ENCODE measurements around the gene HOXB8. TPM values are rescaled to one million over a fixed set of nuclear protein-coding genes. Genes with fewer than 3 reads are reported as not detected.

Gene HOXB8
- polyA plus RNA-seq, 1 donor from 2014 or later: not detected

DNA sequence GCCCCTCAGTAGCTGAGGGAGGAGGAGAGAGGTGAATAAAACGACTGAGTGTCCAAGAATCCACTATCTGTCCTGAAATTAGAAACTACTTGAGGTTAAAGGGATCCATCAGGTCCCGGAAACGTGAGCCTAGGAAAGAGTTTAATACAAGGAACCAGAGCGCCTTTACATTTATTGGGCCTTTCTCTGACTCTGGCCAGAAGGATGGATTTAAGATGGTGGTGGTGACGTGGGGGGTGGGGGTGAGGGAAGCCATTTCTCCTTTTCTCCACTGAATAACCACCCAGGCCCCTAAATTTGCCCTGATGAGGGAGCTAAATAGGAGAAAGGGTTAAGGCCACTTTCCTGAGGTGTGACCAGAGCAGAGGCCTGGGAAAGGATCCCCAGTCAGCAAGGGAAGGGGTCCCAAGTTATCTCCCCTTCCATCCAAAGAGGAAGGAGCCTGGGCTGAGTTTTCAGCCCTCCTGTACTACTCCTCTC, 12.1 kb upstream of the HOXB8 start:
- Histone ChIP-seq H3K27ac (ENCODE audit: low read length) (no peak overlapping the region), H3K27me3 (ENCODE audit: insufficient read depth, low read depth, low read length) (peaks cover 100% of the 10 kb centered on the region), H3F3A (ENCODE audit: insufficient read depth, low read length, poor library complexity, severe bottlenecking) (no peaks in the 10 kb centered on the region), H3K4me2 (ENCODE audit: low read length) (no peak overlapping the region), H2AFZ (ENCODE audit: low read depth, low read length) (no peak overlapping the region), H3K4me3 (ENCODE audit: low read length) (no peak overlapping the region), H3K9me2 (ENCODE audit: insufficient read depth, low read length) (no peaks in the 10 kb centered on the region), H3K9ac (ENCODE audit: low read length) (no peak overlapping the region), H4K20me1 (ENCODE audit: insufficient read depth) (no peaks in the 10 kb centered on the region), H3K79me2 (replicated peaks; ENCODE audit: insufficient read depth, low read length) (no peaks in the 10 kb centered on the region), H3K9me3 (ENCODE audit: low read length) (peaks cover 4% of the 10 kb centered on the region), H3K36me3 (ENCODE audit: insufficient read depth, low read length) (no peaks in the 10 kb centered on the region)
- TF ChIP-seq EP300 (conservative IDR thresholded peaks at IDR 0.05; ENCODE audit: poor library complexity, severe bottlenecking) (no peak), TAF1 (IDR thresholded peaks at IDR 0.05; ENCODE audit: low read depth) (no peak), SMC3 (conservative IDR thresholded peaks at IDR 0.05; ENCODE audit: poor library complexity) (no peak), MXI1 (conservative IDR thresholded peaks at IDR 0.05; ENCODE audit: poor library complexity, severe bottlenecking) (no peak), EZH2 (IDR thresholded peaks at IDR 0.05; ENCODE audit: borderline replicate concordance, insufficient read depth, low read length, poor library complexity, severe bottlenecking) (no peak), POLR2AphosphoS5 (IDR thresholded peaks at IDR 0.05) (no peak), RAD21 (conservative IDR thresholded peaks at IDR 0.05) (no peak)
- TF ChIP-seq, protein P1, sequence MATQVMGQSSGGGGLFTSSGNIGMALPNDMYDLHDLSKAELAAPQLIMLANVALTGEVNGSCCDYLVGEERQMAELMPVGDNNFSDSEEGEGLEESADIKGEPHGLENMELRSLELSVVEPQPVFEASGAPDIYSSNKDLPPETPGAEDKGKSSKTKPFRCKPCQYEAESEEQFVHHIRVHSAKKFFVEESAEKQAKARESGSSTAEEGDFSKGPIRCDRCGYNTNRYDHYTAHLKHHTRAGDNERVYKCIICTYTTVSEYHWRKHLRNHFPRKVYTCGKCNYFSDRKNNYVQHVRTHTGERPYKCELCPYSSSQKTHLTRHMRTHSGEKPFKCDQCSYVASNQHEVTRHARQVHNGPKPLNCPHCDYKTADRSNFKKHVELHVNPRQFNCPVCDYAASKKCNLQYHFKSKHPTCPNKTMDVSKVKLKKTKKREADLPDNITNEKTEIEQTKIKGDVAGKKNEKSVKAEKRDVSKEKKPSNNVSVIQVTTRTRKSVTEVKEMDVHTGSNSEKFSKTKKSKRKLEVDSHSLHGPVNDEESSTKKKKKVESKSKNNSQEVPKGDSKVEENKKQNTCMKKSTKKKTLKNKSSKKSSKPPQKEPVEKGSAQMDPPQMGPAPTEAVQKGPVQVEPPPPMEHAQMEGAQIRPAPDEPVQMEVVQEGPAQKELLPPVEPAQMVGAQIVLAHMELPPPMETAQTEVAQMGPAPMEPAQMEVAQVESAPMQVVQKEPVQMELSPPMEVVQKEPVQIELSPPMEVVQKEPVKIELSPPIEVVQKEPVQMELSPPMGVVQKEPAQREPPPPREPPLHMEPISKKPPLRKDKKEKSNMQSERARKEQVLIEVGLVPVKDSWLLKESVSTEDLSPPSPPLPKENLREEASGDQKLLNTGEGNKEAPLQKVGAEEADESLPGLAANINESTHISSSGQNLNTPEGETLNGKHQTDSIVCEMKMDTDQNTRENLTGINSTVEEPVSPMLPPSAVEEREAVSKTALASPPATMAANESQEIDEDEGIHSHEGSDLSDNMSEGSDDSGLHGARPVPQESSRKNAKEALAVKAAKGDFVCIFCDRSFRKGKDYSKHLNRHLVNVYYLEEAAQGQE (IDR thresholded peaks at IDR 0.05; ENCODE audit: borderline replicate concordance): no peak
- TF ChIP-seq, protein P2, sequence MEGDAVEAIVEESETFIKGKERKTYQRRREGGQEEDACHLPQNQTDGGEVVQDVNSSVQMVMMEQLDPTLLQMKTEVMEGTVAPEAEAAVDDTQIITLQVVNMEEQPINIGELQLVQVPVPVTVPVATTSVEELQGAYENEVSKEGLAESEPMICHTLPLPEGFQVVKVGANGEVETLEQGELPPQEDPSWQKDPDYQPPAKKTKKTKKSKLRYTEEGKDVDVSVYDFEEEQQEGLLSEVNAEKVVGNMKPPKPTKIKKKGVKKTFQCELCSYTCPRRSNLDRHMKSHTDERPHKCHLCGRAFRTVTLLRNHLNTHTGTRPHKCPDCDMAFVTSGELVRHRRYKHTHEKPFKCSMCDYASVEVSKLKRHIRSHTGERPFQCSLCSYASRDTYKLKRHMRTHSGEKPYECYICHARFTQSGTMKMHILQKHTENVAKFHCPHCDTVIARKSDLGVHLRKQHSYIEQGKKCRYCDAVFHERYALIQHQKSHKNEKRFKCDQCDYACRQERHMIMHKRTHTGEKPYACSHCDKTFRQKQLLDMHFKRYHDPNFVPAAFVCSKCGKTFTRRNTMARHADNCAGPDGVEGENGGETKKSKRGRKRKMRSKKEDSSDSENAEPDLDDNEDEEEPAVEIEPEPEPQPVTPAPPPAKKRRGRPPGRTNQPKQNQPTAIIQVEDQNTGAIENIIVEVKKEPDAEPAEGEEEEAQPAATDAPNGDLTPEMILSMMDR (IDR thresholded peaks at IDR 0.05; ENCODE audit: poor library complexity, severe bottlenecking): no peak

DNA sequence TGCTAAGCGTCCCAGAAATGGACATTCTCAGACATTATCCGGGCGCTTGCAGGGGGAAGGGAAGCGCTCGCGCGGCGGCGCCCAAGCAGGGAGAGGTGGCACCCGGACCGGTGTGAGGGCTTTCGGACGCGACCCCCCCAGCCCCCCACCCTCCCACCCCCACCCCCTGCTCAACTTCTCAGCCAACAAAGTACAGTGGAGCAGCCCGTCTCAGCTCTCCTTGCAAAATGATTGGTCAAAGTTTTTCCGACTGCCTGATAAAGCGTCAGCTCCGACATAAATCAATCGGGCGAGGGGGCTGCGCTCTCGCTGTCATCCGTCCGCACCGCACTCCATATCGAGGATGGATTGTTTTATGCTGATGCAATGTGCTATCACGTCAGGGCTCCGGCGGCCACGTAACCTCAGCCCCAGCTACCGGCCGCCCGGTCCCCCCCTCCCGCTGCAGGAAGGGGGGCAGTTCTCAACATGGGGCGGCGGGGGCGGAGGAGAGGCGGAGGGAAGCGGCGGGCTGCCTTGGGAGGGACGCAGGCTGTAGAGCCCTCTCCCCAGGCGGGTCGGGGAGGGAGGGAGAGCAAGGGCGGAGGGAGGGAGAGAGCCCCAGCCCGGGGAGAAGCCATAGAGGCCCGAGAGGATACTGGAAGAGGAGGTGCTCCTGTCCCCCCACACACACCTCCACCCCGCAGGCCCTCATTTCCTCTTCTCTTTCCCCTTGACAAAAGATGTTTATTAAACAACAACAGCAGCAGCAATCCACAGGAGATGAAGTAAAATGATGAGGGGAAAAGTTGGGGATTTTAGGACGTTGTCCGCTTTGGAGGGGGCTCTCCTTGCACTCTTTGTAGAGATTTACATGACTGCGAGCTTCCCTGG, 11.4 kb upstream of the HOXB8 start, which contains the start of gene HOXB9:
Gene HOXB9 (minus strand): TSS at position 114 of the 873 bp plus-strand sequence. CDS start 89 bp downstream, at position 25.
- Histone ChIP-seq H3K27ac (ENCODE audit: low read length) (no peak within 1 kb of the TSS), H3K4me3 (ENCODE audit: low read length) (peak within 1 kb of the TSS; percentile 45)

More for the DNA sequence above, 11.4 kb upstream of the HOXB8 start, which contains the start of gene HOXB9:
- H3F3A ChIP-seq (ENCODE audit: insufficient read depth, low read length, poor library complexity, severe bottlenecking): no peaks in the 10 kb centered on the region
- no peaks in the 10 kb centered on the region for H4K20me1 ChIP-seq (ENCODE audit: insufficient read depth)
- H3K79me2 ChIP-seq (replicated peaks; ENCODE audit: insufficient read depth, low read length): no peaks in the 10 kb centered on the region
- no peak within 1 kb of the TSS for H2AFZ ChIP-seq (ENCODE audit: low read depth, low read length)
- no peaks in the 10 kb centered on the region for H3K36me3 ChIP-seq (ENCODE audit: insufficient read depth, low read length)
- no peak within 1 kb of the TSS for H3K9ac ChIP-seq (ENCODE audit: low read length)
- TF ChIP-seq EZH2 (IDR thresholded peaks at IDR 0.05; ENCODE audit: borderline replicate concordance, insufficient read depth, low read length, poor library complexity, severe bottlenecking) (no peak), TAF1 (IDR thresholded peaks at IDR 0.05; ENCODE audit: low read depth) (no peak), EP300 (conservative IDR thresholded peaks at IDR 0.05; ENCODE audit: poor library complexity, severe bottlenecking) (no peak), RAD21 (conservative IDR thresholded peaks at IDR 0.05) (no peak), POLR2AphosphoS5 (IDR thresholded peaks at IDR 0.05) (no peak), SMC3 (conservative IDR thresholded peaks at IDR 0.05; ENCODE audit: poor library complexity) (no peak), MXI1 (conservative IDR thresholded peaks at IDR 0.05; ENCODE audit: poor library complexity, severe bottlenecking) (no peak)
- TF ChIP-seq, protein P1 (IDR thresholded peaks at IDR 0.05; ENCODE audit: borderline replicate concordance): no peak
- TF ChIP-seq, protein P2 (IDR thresholded peaks at IDR 0.05; ENCODE audit: poor library complexity, severe bottlenecking): no peak
- H3K9me2 ChIP-seq (ENCODE audit: insufficient read depth, low read length): no peaks in the 10 kb centered on the region
- H3K27me3 ChIP-seq (ENCODE audit: insufficient read depth, low read depth, low read length): peaks cover 100% of the 10 kb centered on the region
- H3K9me3 ChIP-seq (ENCODE audit: low read length): peaks cover 5% of the 10 kb centered on the region
- no peak within 1 kb of the TSS for H3K4me2 ChIP-seq (ENCODE audit: low read length)

All from neural cell (in vitro differentiated cells).